ENCODE measurements around the gene RALGPS1.

RALGPS1 gene

GRCh38 chr9:126984969-126985368 is 70.4 kb downstream of the RALGPS1 start:
- Histone ChIP-seq H3K4me1 (ENCODE audit: control insufficient read depth, insufficient read depth, low read length) (no peaks in the 10 kb centered on the region), H3K27ac (ENCODE audit: extremely low read depth, low read depth, low read length) (no peak overlapping the region), H3K9me3 (ENCODE audit: control insufficient read depth, insufficient read depth, low read depth, low read length) (no peaks in the 10 kb centered on the region), H3K36me3 (ENCODE audit: control insufficient read depth in 2 of 2, insufficient read depth in 1 of 2, low read length in 2 of 2) (peaks cover 0 to 3% of the 10 kb centered on the region in 2 experiments; a peak in 1 of 3 replicates), H3K4me3 (ENCODE audit: low read depth, low read length) (no peak overlapping the region)
- TF ChIP-seq ZNF221 (tag by site-specific recombination; IDR thresholded peaks at IDR 0.05; ENCODE audit: borderline replicate concordance), result no peak
- no peak for TF ChIP-seq TRIM28 (IDR thresholded peaks at IDR 0.05; ENCODE audit: borderline replicate concordance, low read length)
- TF ChIP-seq HOXC10 (CRISPR knock-in tag; IDR thresholded peaks at IDR 0.05), result no peak
- TF ChIP-seq ZNF785 (tag by site-specific recombination; IDR thresholded peaks at IDR 0.05), result no peak
- TF ChIP-seq ZNF596 (tag by site-specific recombination; IDR thresholded peaks at IDR 0.05), result no peak
- TF ChIP-seq, protein P1, sequence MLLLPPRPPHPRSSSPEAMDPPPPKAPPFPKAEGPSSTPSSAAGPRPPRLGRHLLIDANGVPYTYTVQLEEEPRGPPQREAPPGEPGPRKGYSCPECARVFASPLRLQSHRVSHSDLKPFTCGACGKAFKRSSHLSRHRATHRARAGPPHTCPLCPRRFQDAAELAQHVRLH (tag by site-specific recombination; IDR thresholded peaks at IDR 0.05), result no peak
- no peak for TF ChIP-seq ZNF335 (tag by site-specific recombination; conservative IDR thresholded peaks at IDR 0.05)
- no peak for TF ChIP-seq KLF17 (tag by site-specific recombination; IDR thresholded peaks at IDR 0.05)
- TF ChIP-seq, protein P2, sequence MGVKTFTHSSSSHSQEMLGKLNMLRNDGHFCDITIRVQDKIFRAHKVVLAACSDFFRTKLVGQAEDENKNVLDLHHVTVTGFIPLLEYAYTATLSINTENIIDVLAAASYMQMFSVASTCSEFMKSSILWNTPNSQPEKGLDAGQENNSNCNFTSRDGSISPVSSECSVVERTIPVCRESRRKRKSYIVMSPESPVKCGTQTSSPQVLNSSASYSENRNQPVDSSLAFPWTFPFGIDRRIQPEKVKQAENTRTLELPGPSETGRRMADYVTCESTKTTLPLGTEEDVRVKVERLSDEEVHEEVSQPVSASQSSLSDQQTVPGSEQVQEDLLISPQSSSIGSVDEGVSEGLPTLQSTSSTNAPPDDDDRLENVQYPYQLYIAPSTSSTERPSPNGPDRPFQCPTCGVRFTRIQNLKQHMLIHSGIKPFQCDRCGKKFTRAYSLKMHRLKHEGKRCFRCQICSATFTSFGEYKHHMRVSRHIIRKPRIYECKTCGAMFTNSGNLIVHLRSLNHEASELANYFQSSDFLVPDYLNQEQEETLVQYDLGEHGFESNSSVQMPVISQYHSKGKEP (tag by site-specific recombination; IDR thresholded peaks at IDR 0.05), result no peak
- no peak for TF ChIP-seq ZNF768 (tag by site-specific recombination; IDR thresholded peaks at IDR 0.05)
- TF ChIP-seq ZBTB10 (tag by site-specific recombination; IDR thresholded peaks at IDR 0.05), result no peak
- no peak for TF ChIP-seq ZNF837 (tag by site-specific recombination; IDR thresholded peaks at IDR 0.05)
- TF ChIP-seq ZNF645 (tag by site-specific recombination; IDR thresholded peaks at IDR 0.05), result no peak
- TF ChIP-seq, protein P3, sequence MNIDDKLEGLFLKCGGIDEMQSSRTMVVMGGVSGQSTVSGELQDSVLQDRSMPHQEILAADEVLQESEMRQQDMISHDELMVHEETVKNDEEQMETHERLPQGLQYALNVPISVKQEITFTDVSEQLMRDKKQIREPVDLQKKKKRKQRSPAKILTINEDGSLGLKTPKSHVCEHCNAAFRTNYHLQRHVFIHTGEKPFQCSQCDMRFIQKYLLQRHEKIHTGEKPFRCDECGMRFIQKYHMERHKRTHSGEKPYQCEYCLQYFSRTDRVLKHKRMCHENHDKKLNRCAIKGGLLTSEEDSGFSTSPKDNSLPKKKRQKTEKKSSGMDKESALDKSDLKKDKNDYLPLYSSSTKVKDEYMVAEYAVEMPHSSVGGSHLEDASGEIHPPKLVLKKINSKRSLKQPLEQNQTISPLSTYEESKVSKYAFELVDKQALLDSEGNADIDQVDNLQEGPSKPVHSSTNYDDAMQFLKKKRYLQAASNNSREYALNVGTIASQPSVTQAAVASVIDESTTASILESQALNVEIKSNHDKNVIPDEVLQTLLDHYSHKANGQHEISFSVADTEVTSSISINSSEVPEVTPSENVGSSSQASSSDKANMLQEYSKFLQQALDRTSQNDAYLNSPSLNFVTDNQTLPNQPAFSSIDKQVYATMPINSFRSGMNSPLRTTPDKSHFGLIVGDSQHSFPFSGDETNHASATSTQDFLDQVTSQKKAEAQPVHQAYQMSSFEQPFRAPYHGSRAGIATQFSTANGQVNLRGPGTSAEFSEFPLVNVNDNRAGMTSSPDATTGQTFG (tag by site-specific recombination; IDR thresholded peaks at IDR 0.05; ENCODE audit: borderline replicate concordance), result no peak
- TF ChIP-seq, protein P4, sequence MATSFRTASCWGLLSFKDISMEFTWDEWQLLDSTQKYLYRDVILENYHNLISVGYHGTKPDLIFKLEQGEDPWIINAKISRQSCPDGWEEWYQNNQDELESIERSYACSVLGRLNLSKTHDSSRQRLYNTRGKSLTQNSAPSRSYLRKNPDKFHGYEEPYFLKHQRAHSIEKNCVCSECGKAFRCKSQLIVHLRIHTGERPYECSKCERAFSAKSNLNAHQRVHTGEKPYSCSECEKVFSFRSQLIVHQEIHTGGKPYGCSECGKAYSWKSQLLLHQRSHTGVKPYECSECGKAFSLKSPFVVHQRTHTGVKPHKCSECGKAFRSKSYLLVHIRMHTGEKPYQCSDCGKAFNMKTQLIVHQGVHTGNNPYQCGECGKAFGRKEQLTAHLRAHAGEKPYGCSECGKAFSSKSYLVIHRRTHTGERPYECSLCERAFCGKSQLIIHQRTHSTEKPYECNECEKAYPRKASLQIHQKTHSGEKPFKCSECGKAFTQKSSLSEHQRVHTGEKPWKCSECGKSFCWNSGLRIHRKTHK (tag by site-specific recombination; IDR thresholded peaks at IDR 0.05), result no peak
- TF ChIP-seq ZNF146 (tag by site-specific recombination; IDR thresholded peaks at IDR 0.05), result no peak
- TF ChIP-seq ZNF792 (tag by site-specific recombination; IDR thresholded peaks at IDR 0.05), result no peak
- no peak for TF ChIP-seq ZBTB8A (tag by site-specific recombination; IDR thresholded peaks at IDR 0.05)
- CTCF ChIA-PET, result interaction anchor here (0.6 to 1.8 kb wide), 4 partner anchors 16 to 209 kb away, joined by 4 to 5 read pairs (median 5); no protein-coding TSS in a partner anchor
- POLR2A ChIA-PET, result no interaction called here
